BJ (cell line): ENCODE measurements around the gene ENTPD2. TPM values are rescaled to one million over a fixed set of nuclear protein-coding genes. Genes with fewer than 3 reads are reported as not detected.
"Not testable (repeated sequence)": the region's sequence is repeated elsewhere in the genome, so short reads cannot be mapped to it uniquely, and the experiment has no call there.

Source experiments
- CTCF ChIA-PET: fragments of 350-600 bp; formaldehyde crosslinking; extraction: SDS; loops from one replicate; lab custom pipeline; 2021; ENCODE audit warnings: antibody characterized with exemption, inconsistent platforms; lab: Yijun Ruan, JAX
- POLR2A ChIA-PET: fragments of 300-600 bp; sonication (Branson Sonifier 250); formaldehyde crosslinking; extraction: SDS; loops from one replicate; lab custom pipeline; 2021; ENCODE audit warnings: antibody characterized with exemption; lab: Charles Lee
- DNase-seq: peaks from one replicate; pipeline ENCODE4 v3.0.0-alpha.2; 2011; ENCODE audit warnings: low read depth
- H3K27me3 ChIP-seq: 2 replicates; pipeline ENCODE4 v1.6.0; 2011; ENCODE audit warnings: low read length; ENCODE audit not compliant: control insufficient read depth, insufficient read depth
- H3K36me3 ChIP-seq: 2 replicates; pipeline ENCODE4 v1.5.1; 2011; ENCODE audit warnings: low read length; ENCODE audit not compliant: control insufficient read depth, insufficient read depth
- H3K4me3 ChIP-seq: 2 replicates; pipeline ENCODE4 v1.5.1; 2011; ENCODE audit warnings: low read depth, mild to moderate bottlenecking, control low read depth, low read length
- polyA plus RNA-seq: library from polyadenylated mRNA; depleted of rRNA; stranded (reverse); fragments of >200 nt; gene quantifications from 2 replicates; pipeline ENCODE4 v1.2.3, GENCODE V29; 2011
- TF ChIP-seq, protein P1 (sequence below): IDR thresholded peaks from 2 replicates; pipeline ENCODE4 v1.5.1; 2011; ENCODE audit warnings: low read depth, mild to moderate bottlenecking, control low read depth, inconsistent platforms, low read length, moderate library complexity; ENCODE audit not compliant: insufficient read depth

The ENTPD2 gene
- polyA plus RNA-seq, 1 experiment = not detected

DNA sequence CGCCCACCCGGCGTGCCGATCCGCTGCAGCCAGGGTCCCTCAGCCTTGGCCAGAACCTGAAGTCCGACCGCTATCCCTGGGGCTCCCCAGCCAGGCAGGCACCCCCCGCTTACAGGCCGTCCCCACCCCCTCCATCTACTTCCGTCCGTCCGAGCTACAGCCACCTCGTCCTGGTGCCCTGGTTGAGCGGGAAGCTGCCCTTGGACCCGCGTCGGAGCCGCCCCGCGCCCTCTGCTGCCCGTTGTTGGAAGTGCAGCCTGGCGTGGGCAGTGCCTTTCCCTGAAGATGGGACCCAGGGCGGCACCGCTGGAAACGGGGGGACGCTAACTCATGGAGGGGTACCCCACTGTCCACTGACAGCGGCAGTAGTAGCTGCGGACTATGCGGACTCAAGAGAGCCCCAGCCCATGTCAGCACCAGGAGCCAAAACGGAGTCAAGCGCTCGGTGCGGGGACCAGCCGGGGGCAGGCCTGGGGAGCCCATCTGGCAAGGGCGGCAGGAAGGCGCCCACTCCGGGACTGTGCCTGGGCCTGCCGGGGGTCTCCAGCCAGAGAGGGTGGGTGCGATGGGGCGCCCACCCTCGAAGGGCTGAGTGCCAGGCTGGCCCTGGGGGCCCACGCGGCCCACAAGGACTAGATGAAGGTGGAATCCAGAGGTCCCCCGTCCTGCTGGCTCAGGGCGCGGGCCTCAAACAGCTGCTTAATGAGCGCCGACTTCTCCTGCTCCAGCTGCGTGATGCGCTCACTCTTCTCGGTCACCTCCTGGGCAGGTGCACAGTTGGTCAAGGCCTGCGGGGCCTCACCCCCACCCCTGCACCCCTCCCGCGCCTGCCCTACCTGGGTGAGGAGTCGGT is 10.4 kb upstream of the ENTPD2 start:
- POLR2A ChIA-PET = interaction anchor here (0.7 kb wide), 1 partner anchor 342 kb away, joined by 4 read pairs; no protein-coding TSS in a partner anchor
- no peak for DNase-seq
- Histone ChIP-seq H3K27me3 (no peaks in the 10 kb centered on the region), H3K4me3 (no peak overlapping the region), H3K36me3 (no peaks in the 10 kb centered on the region)
- CTCF ChIA-PET = interaction anchor here (0.6 to 9.4 kb wide), 30 partner anchors 9 to 336 kb away, joined by 3 to 153 read pairs (median 4); partner anchors contain the start of genes ABCA2, ENTPD2, FUT7 and MAN1B1
- TF ChIP-seq, protein P1, sequence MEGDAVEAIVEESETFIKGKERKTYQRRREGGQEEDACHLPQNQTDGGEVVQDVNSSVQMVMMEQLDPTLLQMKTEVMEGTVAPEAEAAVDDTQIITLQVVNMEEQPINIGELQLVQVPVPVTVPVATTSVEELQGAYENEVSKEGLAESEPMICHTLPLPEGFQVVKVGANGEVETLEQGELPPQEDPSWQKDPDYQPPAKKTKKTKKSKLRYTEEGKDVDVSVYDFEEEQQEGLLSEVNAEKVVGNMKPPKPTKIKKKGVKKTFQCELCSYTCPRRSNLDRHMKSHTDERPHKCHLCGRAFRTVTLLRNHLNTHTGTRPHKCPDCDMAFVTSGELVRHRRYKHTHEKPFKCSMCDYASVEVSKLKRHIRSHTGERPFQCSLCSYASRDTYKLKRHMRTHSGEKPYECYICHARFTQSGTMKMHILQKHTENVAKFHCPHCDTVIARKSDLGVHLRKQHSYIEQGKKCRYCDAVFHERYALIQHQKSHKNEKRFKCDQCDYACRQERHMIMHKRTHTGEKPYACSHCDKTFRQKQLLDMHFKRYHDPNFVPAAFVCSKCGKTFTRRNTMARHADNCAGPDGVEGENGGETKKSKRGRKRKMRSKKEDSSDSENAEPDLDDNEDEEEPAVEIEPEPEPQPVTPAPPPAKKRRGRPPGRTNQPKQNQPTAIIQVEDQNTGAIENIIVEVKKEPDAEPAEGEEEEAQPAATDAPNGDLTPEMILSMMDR = peak; percentile 96

DNA sequence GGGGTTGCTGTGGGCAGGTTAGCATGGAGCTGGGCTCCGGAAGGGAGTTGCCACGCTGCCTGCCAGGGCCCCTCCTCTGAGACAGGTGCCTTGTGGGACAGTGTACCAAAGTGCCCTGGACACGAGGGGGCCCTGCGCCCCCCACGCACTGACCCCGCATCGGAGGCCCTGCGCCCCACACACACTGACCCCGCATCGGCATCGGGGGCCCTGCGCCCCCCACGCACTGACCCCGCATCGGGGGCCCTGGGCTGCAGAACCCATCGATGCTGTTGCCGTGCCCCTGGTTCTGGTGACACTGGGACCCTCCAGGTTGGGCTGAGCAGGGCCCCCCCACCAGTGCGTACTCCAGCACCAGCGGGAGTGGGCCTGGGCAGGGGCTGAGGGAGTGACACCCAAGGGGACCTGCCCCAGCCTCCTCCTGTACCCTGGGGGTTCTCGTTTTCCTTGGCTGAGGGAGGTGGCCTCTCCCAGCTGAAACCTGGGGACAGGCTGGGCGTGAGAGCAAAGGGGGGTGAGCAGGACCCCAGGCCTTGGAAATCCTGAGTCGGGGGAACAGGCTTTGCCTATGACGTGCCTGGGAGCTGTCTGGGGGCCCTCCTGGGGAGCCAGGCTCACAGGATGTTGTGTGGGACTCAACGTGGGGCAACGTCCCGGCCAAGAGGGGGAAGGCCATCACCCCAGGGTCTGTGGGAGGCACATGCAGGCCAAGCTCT is 9.6 kb upstream of the ENTPD2 start:
- Histone ChIP-seq H3K36me3 (no peaks in the 10 kb centered on the region), H3K27me3 (no peaks in the 10 kb centered on the region), H3K4me3 (no peak overlapping the region)
- ChIA-PET CTCF (interaction anchor here (0.6 to 9.4 kb wide), 28 partner anchors 10 to 335 kb away, joined by 3 to 153 read pairs (median 4); partner anchors contain the start of genes ABCA2, ENTPD2, FUT7 and MAN1B1), POLR2A (no interaction called here)
- TF ChIP-seq, protein P1 = no peak
- no peak for DNase-seq

DNA sequence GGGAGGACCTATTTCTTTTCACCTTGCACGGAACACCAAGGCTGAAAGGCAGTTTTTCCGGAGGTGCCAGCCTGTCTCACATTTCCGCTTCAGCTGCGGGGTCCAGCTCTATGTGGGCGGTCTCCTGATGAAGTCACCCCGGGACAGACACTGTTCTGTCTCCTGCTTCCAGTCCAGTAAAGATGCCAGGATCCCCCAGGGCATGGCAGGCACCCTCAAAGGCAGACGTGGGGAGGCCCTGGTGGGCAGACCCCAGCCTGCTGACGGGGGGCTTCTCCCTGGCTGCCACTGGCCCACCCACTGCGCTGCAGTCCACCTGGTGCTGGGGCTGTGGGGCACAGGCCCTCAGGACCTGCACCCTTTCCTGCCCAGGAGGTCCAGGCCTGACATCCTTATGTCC is 8.9 kb upstream of the ENTPD2 start:
- H3K36me3 ChIP-seq, H3K4me3 ChIP-seq, DNase-seq, POLR2A ChIA-PET, H3K27me3 ChIP-seq: not testable (repeated sequence)
- CTCF ChIA-PET = interaction anchor here (0.8 to 9.4 kb wide), 4 partner anchors 15 to 33 kb away, joined by 4 to 153 read pairs (median 14); partner anchors contain the start of genes ABCA2 and NPDC1

DNA sequence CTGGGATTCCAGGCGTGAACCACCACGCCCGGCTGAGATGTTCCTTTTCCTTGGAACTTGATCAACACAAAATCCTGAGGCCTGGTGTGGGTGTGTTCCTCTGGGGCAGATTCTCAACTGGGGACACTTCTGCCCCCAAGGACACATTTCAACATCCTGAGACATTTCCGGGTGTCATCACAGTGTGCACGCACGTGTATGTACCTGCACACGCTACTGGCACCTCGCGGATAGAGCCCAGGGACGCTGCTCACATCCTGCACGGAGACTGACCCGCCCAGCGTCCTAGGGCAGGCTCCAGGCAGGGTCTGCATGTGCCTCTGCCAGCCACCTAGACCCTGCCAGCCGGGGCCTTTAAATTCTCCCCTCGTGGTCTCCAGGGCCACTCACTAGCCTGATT is 8.5 kb upstream of the ENTPD2 start:
- no peak for DNase-seq
- Histone ChIP-seq H3K36me3 (no peaks in the 10 kb centered on the region), H3K27me3 (no peaks in the 10 kb centered on the region), H3K4me3 (no peak overlapping the region)
- ChIA-PET POLR2A (no interaction called here), CTCF (interaction anchor here (0.8 to 9.4 kb wide), 3 partner anchors 14 to 33 kb away, joined by 4 to 153 read pairs (median 20); partner anchors contain the start of genes ABCA2 and NPDC1)
- TF ChIP-seq, protein P1 = no peak

DNA sequence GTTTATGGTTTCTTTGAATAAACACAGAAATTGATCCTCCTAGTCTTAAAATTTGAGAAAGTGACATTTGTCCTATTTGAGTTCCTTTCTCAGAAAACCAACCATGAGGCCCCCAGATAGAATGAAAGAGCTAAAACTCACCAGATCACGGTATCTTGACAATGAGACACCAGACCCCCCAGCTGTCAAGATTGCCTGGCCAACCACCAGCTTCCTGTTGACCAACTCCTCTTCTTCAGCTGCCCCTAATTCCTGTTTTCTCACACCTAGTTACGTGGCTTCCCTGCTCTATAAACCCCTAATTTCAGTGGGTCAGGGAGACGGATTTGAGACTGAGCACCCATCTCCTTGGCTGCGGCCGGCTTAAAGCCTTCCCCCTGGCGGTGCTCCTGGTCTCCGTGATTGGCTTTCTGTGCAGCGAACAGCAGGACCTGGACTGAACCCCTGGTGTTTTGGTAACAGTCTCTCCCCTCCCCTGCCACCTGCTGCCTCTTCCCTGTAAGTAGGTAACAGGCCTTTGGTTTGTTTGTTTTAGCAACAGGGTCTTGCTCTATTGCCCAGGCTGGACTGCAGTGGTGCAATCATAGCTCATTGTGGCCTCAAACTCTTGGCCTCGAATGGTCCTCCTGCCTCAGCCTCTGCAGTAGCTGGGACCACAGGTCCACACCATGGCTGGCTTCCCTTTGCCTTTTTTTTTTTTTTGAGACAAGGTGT is 4.8 kb upstream of the ENTPD2 start:
- TF ChIP-seq, protein P1 = no peak
- H3K27me3 ChIP-seq = peaks cover 5% of the 10 kb centered on the region
- H3K36me3 ChIP-seq = no peaks in the 10 kb centered on the region
- no peak overlapping the region for H3K4me3 ChIP-seq
- ChIA-PET POLR2A (no interaction called here), CTCF (interaction anchor here (0.8 to 2.3 kb wide), 4 partner anchors 8 to 29 kb away, joined by 3 to 11 read pairs (median 6); partner anchors contain the start of gene NPDC1)
- DNase-seq = no peak
